ENCODE measurements around the gene TBC1D22A. TPM values are rescaled to one million over a fixed set of nuclear protein-coding genes. Genes with fewer than 3 reads are reported as not detected.

TBC1D22A gene
- total RNA-seq, 1 experiment from 2014 or later, result 26.0 TPM

- Mint-ChIP-seq H3K27me3 (ENCODE audit: insufficient read depth, unreplicated experiment) (no peaks in the 10 kb centered on the region), H3K36me3 (ENCODE audit: insufficient read depth, unreplicated experiment) (peaks cover 5% of the 10 kb centered on the region), H3K9me3 (ENCODE audit: unreplicated experiment) (no peaks in the 10 kb centered on the region), H3K4me1 (ENCODE audit: insufficient read depth, unreplicated experiment) (no peaks in the 10 kb centered on the region), H3K4me3 (ENCODE audit: unreplicated experiment) (no peak overlapping the region), H3K27ac (ENCODE audit: low read depth, unreplicated experiment) (no peak overlapping the region)
- intact Hi-C loops (cut with micrococcal nuclease), result no loop called here
- BruUV-seq (replicated peaks), result no TSS peak
- POLR2A ChIA-PET, result no interaction called here
- DNase-seq (ENCODE audit: unreplicated experiment), result no peak
- CTCF ChIA-PET, result interaction anchor here (0.6 to 0.9 kb wide), 2 partner anchors 20 to 1501 kb away, joined by 3 read pairs; no protein-coding TSS in a partner anchor
- TF ChIP-seq CTCF (IDR thresholded peaks at IDR 0.05; ENCODE audit: unreplicated experiment), result no peak
Measured at GRCh38 chr22:46991666-46992065, 229.2 kb downstream of the TBC1D22A start.

- intact Hi-C loops (cut with micrococcal nuclease), result no loop called here
- no TSS peak for BruUV-seq (replicated peaks)
- H3K27ac Mint-ChIP-seq (ENCODE audit: low read depth, unreplicated experiment), result no peak overlapping the region
- no peaks in the 10 kb centered on the region for H3K27me3 Mint-ChIP-seq (ENCODE audit: insufficient read depth, unreplicated experiment)
- ChIA-PET POLR2A (no interaction called here), CTCF (interaction anchor here (0.9 kb wide), 2 partner anchors 19 to 47 kb away, joined by 3 read pairs; no protein-coding TSS in a partner anchor)
- H3K9me3 Mint-ChIP-seq (ENCODE audit: unreplicated experiment), result no peaks in the 10 kb centered on the region
- peaks cover 7% of the 10 kb centered on the region for H3K36me3 Mint-ChIP-seq (ENCODE audit: insufficient read depth, unreplicated experiment)
- H3K4me3 Mint-ChIP-seq (ENCODE audit: unreplicated experiment), result no peak overlapping the region
- DNase-seq (ENCODE audit: unreplicated experiment), result no peak
- no peak for TF ChIP-seq CTCF (IDR thresholded peaks at IDR 0.05; ENCODE audit: unreplicated experiment)
- no peaks in the 10 kb centered on the region for H3K4me1 Mint-ChIP-seq (ENCODE audit: insufficient read depth, unreplicated experiment)
Measured at GRCh38 chr22:46992121-46992731, 229.8 kb downstream of the TBC1D22A start.

GRCh38 chr22:46993633-46994032 lies 231.2 kb downstream of the TBC1D22A start:
- Mint-ChIP-seq H3K27ac (ENCODE audit: low read depth, unreplicated experiment) (no peak overlapping the region), H3K9me3 (ENCODE audit: unreplicated experiment) (no peaks in the 10 kb centered on the region), H3K27me3 (ENCODE audit: insufficient read depth, unreplicated experiment) (no peaks in the 10 kb centered on the region), H3K36me3 (ENCODE audit: insufficient read depth, unreplicated experiment) (peaks cover 13% of the 10 kb centered on the region), H3K4me1 (ENCODE audit: insufficient read depth, unreplicated experiment) (no peaks in the 10 kb centered on the region), H3K4me3 (ENCODE audit: unreplicated experiment) (no peak overlapping the region)
- no TSS peak for BruUV-seq (replicated peaks)
- intact Hi-C loops (cut with micrococcal nuclease), result no loop called here
- ChIA-PET CTCF (interaction anchor here (0.7 kb wide), 1 partner anchor 190 kb away, joined by 3 read pairs; no protein-coding TSS in a partner anchor), POLR2A (interaction anchor here (1.1 kb wide), 1 partner anchor 26 kb away, joined by 4 read pairs; no protein-coding TSS in a partner anchor)
- DNase-seq (ENCODE audit: unreplicated experiment), result no peak
- no peak for TF ChIP-seq CTCF (IDR thresholded peaks at IDR 0.05; ENCODE audit: unreplicated experiment)

- no peak overlapping the region for H3K27ac Mint-ChIP-seq (ENCODE audit: low read depth, unreplicated experiment)
- H3K9me3 Mint-ChIP-seq (ENCODE audit: unreplicated experiment), result no peaks in the 10 kb centered on the region
- no peaks in the 10 kb centered on the region for H3K4me1 Mint-ChIP-seq (ENCODE audit: insufficient read depth, unreplicated experiment)
Measured at GRCh38 chr22:46994265-46994664, 231.8 kb downstream of the TBC1D22A start.

More at GRCh38 chr22:46994265-46994664, 231.8 kb downstream of the TBC1D22A start:
- intact Hi-C loops (cut with micrococcal nuclease), result no loop called here
- no peaks in the 10 kb centered on the region for H3K27me3 Mint-ChIP-seq (ENCODE audit: insufficient read depth, unreplicated experiment)
- ChIA-PET CTCF (interaction anchor here (0.6 to 0.8 kb wide), 2 partner anchors 19 to 195 kb away, joined by 3 read pairs; no protein-coding TSS in a partner anchor), POLR2A (interaction anchor here (1.1 kb wide), 1 partner anchor 26 kb away, joined by 4 read pairs; no protein-coding TSS in a partner anchor)
- H3K36me3 Mint-ChIP-seq (ENCODE audit: insufficient read depth, unreplicated experiment), result peaks cover 17% of the 10 kb centered on the region
- DNase-seq (ENCODE audit: unreplicated experiment), result no peak
- no TSS peak for BruUV-seq (replicated peaks)
- no peak for TF ChIP-seq CTCF (IDR thresholded peaks at IDR 0.05; ENCODE audit: unreplicated experiment)
- H3K4me3 Mint-ChIP-seq (ENCODE audit: unreplicated experiment), result no peak overlapping the region
